Keratinocyte (primary cell): ENCODE data around the gene MAGI2. TPM values are rescaled to one million over a fixed set of nuclear protein-coding genes. Genes with fewer than 3 reads are reported as not detected.

ENCODE experiments used
- DNase-seq: peaks from one replicate; pipeline ENCODE4 v3.0.0-alpha.2; 2011; ENCODE audit warnings: low read depth, missing footprints, low spot score
- FAIRE-seq: peaks from 2 replicates; lab custom pipeline; 2011; peaks lifted over from hg19 to GRCh38; lab: Jason Lieb, UNC
- H2AFZ ChIP-seq: 2 replicates; pipeline ENCODE4 v1.6.0; 2012; ENCODE audit warnings: low read length, control low read depth, inconsistent platforms; ENCODE audit not compliant: control insufficient read depth
- H3K27ac ChIP-seq: 2 replicates; pipeline ENCODE4 v1.5.1; 2011; ENCODE audit warnings: low read length; ENCODE audit not compliant: control insufficient read depth, insufficient read depth
- H3K27me3 ChIP-seq: 3 replicates; pipeline ENCODE4 v1.6.0; 2011; ENCODE audit warnings: low read length; ENCODE audit not compliant: control insufficient read depth, insufficient read depth; ENCODE audit errors: extremely low read depth
- H3K36me3 ChIP-seq, 2 experiments: 2 replicates in 1 of 2; 3 replicates in 1 of 2; pipeline ENCODE4 v1.5.1; 2011; ENCODE audit warnings: low read length in 2 of 2, mild to moderate bottlenecking in 1 of 2; ENCODE audit not compliant: control insufficient read depth in 2 of 2, insufficient read depth in 2 of 2; ENCODE audit errors: extremely low read depth in 1 of 2
- H3K4me1 ChIP-seq: 3 replicates; pipeline ENCODE4 v1.5.1; 2011; ENCODE audit warnings: low read length; ENCODE audit not compliant: control insufficient read depth, insufficient read depth; ENCODE audit errors: extremely low read depth
- H3K4me2 ChIP-seq: 3 replicates; pipeline ENCODE4 v1.6.0; 2011; ENCODE audit warnings: low read depth, low read length; ENCODE audit not compliant: control insufficient read depth, insufficient read depth; ENCODE audit errors: extremely low read depth
- H3K4me3 ChIP-seq, 3 experiments: fragments of 200-600 bp in 1 of 3; sonication (generic) in 1 of 3; 2 replicates in 2 of 3; 3 replicates in 1 of 3; pipeline ENCODE4 v1.5.1; 2011 to 2016; ENCODE audit warnings: low read length in 3 of 3, mild to moderate bottlenecking in 3 of 3, control low read depth in 2 of 3, inconsistent platforms in 1 of 3, low read depth in 1 of 3, mixed read lengths in 1 of 3, mixed run types in 1 of 3, moderate library complexity in 1 of 3; ENCODE audit not compliant: control insufficient read depth in 2 of 3, insufficient read depth in 2 of 3; ENCODE audit errors: extremely low read depth in 1 of 3
- H3K79me2 ChIP-seq: 2 replicates; pipeline ENCODE4 v1.6.0; 2012; ENCODE audit warnings: low read length; ENCODE audit not compliant: control insufficient read depth, insufficient read depth
- H3K9ac ChIP-seq: 3 replicates; pipeline ENCODE4 v1.6.0; 2011; ENCODE audit warnings: low read length; ENCODE audit not compliant: control insufficient read depth, insufficient read depth; ENCODE audit errors: extremely low read depth
- H3K9me1 ChIP-seq: 3 replicates; pipeline ENCODE4 v1.6.0; 2011; ENCODE audit warnings: low read length; ENCODE audit not compliant: control insufficient read depth, insufficient read depth; ENCODE audit errors: extremely low read depth
- H3K9me3 ChIP-seq: 2 replicates; pipeline ENCODE4 v1.5.1; 2012; ENCODE audit warnings: low read depth, low read length; ENCODE audit not compliant: control insufficient read depth
- H4K20me1 ChIP-seq: 3 replicates; pipeline ENCODE4 v1.6.0; 2011; ENCODE audit warnings: low read length; ENCODE audit not compliant: control insufficient read depth, insufficient read depth; ENCODE audit errors: extremely low read depth
- EZH2 ChIP-seq: IDR thresholded peaks from one replicate; pipeline ENCODE4 v1.6.1; 2012; ENCODE audit warnings: inconsistent platforms, mild to moderate bottlenecking, low read length, moderate library complexity
- dilution Hi-C: fragments of 300-500 bp; cut with MboI; formaldehyde crosslinking; loops from one replicate; pipeline ENCODE4 v1.7.0; 2020; ENCODE audit warnings: low sequenced_read_pairs; ENCODE audit not compliant: extremely low pct_ligation_motif_present
- polyA plus RNA-seq, 5 experiments: library from polyadenylated mRNA; depleted of rRNA in 3 of 5; stranded (reverse) in 3 of 5; stranded (forward) in 1 of 5; unstranded in 1 of 5; fragments of >200 nt; gene quantifications; 1 replicate in 1 of 5; 2 replicates in 3 of 5; 3 replicates in 1 of 5; pipeline versions ENCODE4 v1.2.1 to v1.2.3, GENCODE V29; 2011 to 2012; ENCODE audit warnings: missing spikeins in 2 of 5, low read depth in 1 of 5, low replicate concordance in 1 of 5
- TF ChIP-seq, protein P1 (sequence below), 3 experiments: IDR thresholded peaks in 1 of 3; conservative IDR thresholded peaks in 1 of 3; optimal IDR thresholded peaks in 1 of 3; 2 replicates in 2 of 3; 3 replicates in 1 of 3; pipeline versions ENCODE3 to v1.5.1; 2011; ENCODE audit warnings: low read length in 3 of 3, mild to moderate bottlenecking in 3 of 3, moderate library complexity in 2 of 3, control low read depth in 1 of 3, inconsistent platforms in 1 of 3; ENCODE audit not compliant: insufficient read depth in 2 of 3; ENCODE audit errors: extremely low read depth in 1 of 3

The MAGI2 gene
- polyA plus RNA-seq, 1 donor (not counting 4 experiments of a cell fraction or from before 2014, with no cell fraction given), result 0.07 TPM

DNA sequence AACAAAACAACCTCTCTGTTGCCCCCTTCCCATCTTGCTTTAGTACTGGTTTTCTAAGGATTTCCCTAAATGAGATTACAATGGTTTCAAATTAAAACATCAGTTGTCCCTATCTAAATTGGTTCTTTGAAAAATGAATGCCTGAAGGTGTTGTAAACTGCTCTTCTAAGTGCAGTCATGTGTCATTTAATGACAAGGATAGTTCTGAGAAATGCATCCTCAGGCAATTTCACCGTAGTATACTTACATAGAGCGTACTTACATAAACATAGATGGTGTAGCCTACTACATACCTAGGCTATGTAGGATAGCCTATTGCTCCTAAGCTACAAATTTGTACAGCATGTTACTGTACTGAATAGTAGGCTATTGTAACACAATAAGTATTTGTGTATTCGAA, 278.1 kb downstream of the MAGI2 start:
- Histone ChIP-seq H3K9me3 (no peaks in the 10 kb centered on the region), H2AFZ (no peak overlapping the region), H3K36me3 (no peaks in the 10 kb centered on the region), H3K9ac (no peak overlapping the region), H3K4me1 (no peaks in the 10 kb centered on the region), H4K20me1 (no peaks in the 10 kb centered on the region), H3K27me3 (no peaks in the 10 kb centered on the region), H3K27ac (no peak overlapping the region), H3K79me2 (no peaks in the 10 kb centered on the region), H3K9me1 (no peaks in the 10 kb centered on the region), H3K4me3 (no peak overlapping the region), H3K4me2 (no peak overlapping the region)
- dilution Hi-C loops, result no loop called here
- TF ChIP-seq EZH2, result no peak
- TF ChIP-seq, protein P1, sequence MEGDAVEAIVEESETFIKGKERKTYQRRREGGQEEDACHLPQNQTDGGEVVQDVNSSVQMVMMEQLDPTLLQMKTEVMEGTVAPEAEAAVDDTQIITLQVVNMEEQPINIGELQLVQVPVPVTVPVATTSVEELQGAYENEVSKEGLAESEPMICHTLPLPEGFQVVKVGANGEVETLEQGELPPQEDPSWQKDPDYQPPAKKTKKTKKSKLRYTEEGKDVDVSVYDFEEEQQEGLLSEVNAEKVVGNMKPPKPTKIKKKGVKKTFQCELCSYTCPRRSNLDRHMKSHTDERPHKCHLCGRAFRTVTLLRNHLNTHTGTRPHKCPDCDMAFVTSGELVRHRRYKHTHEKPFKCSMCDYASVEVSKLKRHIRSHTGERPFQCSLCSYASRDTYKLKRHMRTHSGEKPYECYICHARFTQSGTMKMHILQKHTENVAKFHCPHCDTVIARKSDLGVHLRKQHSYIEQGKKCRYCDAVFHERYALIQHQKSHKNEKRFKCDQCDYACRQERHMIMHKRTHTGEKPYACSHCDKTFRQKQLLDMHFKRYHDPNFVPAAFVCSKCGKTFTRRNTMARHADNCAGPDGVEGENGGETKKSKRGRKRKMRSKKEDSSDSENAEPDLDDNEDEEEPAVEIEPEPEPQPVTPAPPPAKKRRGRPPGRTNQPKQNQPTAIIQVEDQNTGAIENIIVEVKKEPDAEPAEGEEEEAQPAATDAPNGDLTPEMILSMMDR (optimal IDR thresholded peaks at IDR 0.05 in 1 of 3, IDR thresholded peaks at IDR 0.05 in 1 of 3, conservative IDR thresholded peaks at IDR 0.05 in 1 of 3; ENCODE audit: extremely low read depth in 1 of 3, insufficient read depth in 2 of 3, low read length in 3 of 3), result no peak
- DNase-seq, result no peak
- FAIRE-seq, result no peak

DNA sequence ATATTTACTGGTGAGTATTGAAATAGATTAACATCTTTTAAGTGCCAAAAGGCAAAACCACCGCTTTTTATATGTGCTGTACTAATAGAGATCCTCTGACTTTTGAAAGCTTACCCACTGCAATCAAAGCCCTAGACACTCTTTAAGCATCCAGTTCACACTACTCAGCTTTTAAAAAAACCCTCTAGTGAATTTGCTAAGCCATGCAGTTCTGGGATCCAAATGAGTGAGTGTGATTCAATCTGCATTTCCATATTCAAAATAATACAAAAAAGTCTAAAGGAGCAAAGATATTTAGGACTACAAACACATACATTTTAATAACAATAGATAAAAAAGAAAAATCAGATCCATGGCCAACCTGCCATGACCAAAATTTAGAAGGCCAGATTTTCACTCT, 288.2 kb downstream of the MAGI2 start:
- TF ChIP-seq, protein P1 (optimal IDR thresholded peaks at IDR 0.05 in 1 of 3, IDR thresholded peaks at IDR 0.05 in 1 of 3, conservative IDR thresholded peaks at IDR 0.05 in 1 of 3; ENCODE audit: extremely low read depth in 1 of 3, insufficient read depth in 2 of 3, low read length in 3 of 3), result no peak
- no peak for TF ChIP-seq EZH2
- Histone ChIP-seq H3K79me2 (no peaks in the 10 kb centered on the region), H3K4me3 (no peak overlapping the region), H3K4me1 (no peaks in the 10 kb centered on the region), H3K9me1 (no peaks in the 10 kb centered on the region), H2AFZ (no peak overlapping the region), H3K27ac (no peak overlapping the region), H3K4me2 (no peak overlapping the region), H4K20me1 (no peaks in the 10 kb centered on the region), H3K9me3 (no peaks in the 10 kb centered on the region), H3K36me3 (no peaks in the 10 kb centered on the region), H3K9ac (no peak overlapping the region), H3K27me3 (no peaks in the 10 kb centered on the region)
- FAIRE-seq (no peak), DNase-seq (no peak)
- dilution Hi-C loops, result no loop called here
